Measurements from ENCODE around the gene ODAD3. TPM values are rescaled to one million over a fixed set of nuclear protein-coding genes. Genes with fewer than 3 reads are reported as not detected.

Gene ODAD3
- total RNA-seq, 1 experiment from 2014 or later: 1.1 TPM

GRCh38 chr19:11370744-11371143 lies 64.2 kb downstream of the ODAD3 start:
- in situ Hi-C loops (cut with HindIII; ENCODE audit: low pct_unique_long_range_greater_than_20kb, low sequenced_read_pairs): no loop called here
- DNase-seq (ENCODE audit: low read depth): no peak

Other genes starting within 250 kb of the ODAD3 start
- gene KANK2, start 237.6 kb downstream of the ODAD3 start, total RNA-seq (2014; rRNA removed; shearing (Covaris generic); ENCODE audit: low replicate concordance): 49.3 and 71.1 TPM in 2 replicates
- not detected in 2 replicates for gene ANGPTL8, start 195.5 kb downstream of the ODAD3 start, total RNA-seq (2014; rRNA removed; shearing (Covaris generic); ENCODE audit: low replicate concordance)
- 8.7 and 14.1 TPM in 2 replicates for gene DOCK6, start 172.6 kb downstream of the ODAD3 start, total RNA-seq (2014; rRNA removed; shearing (Covaris generic); ENCODE audit: low replicate concordance)
- gene TSPAN16, start 139.0 kb downstream of the ODAD3 start, total RNA-seq (2014; rRNA removed; shearing (Covaris generic); ENCODE audit: low replicate concordance): not detected in 2 replicates
- 19.6 and 27.4 TPM in 2 replicates for gene RAB3D, start 95.5 kb downstream of the ODAD3 start, total RNA-seq (2014; rRNA removed; shearing (Covaris generic); ENCODE audit: low replicate concordance)
- 381 and 712 TPM in 2 replicates for gene TMEM205, start 88.9 kb downstream of the ODAD3 start, total RNA-seq (2014; rRNA removed; shearing (Covaris generic); ENCODE audit: low replicate concordance)
- 1.5 TPM in 2 replicates for gene CCDC159, start 88.6 kb downstream of the ODAD3 start, total RNA-seq (2014; rRNA removed; shearing (Covaris generic); ENCODE audit: low replicate concordance)
- 2.2 and 2.6 TPM in 2 replicates for gene PLPPR2, start 79.7 kb downstream of the ODAD3 start, total RNA-seq (2014; rRNA removed; shearing (Covaris generic); ENCODE audit: low replicate concordance)
- gene SWSAP1, start 60.5 kb downstream of the ODAD3 start, total RNA-seq (2014; rRNA removed; shearing (Covaris generic); ENCODE audit: low replicate concordance): 2.1 and 5.6 TPM in 2 replicates
- 14.4 and 16.6 TPM in 2 replicates for gene EPOR, start 50.8 kb downstream of the ODAD3 start, total RNA-seq (2014; rRNA removed; shearing (Covaris generic); ENCODE audit: low replicate concordance)
- gene RGL3, start 15.8 kb downstream of the ODAD3 start, total RNA-seq (2014; rRNA removed; shearing (Covaris generic); ENCODE audit: low replicate concordance): 3.3 and 16.5 TPM in 2 replicates
- 119 and 167 TPM in 2 replicates for gene PRKCSH, start 514 bp upstream of the ODAD3 start, total RNA-seq (2014; rRNA removed; shearing (Covaris generic); ENCODE audit: low replicate concordance)
- not detected in 2 replicates for gene ELAVL3, start 45.9 kb upstream of the ODAD3 start, total RNA-seq (2014; rRNA removed; shearing (Covaris generic); ENCODE audit: low replicate concordance)
- gene ZNF653, start 70.7 kb upstream of the ODAD3 start, total RNA-seq (2014; rRNA removed; shearing (Covaris generic); ENCODE audit: low replicate concordance): 4.6 and 43.5 TPM in 2 replicates
- gene ECSIT, start 94.0 kb upstream of the ODAD3 start, total RNA-seq (2014; rRNA removed; shearing (Covaris generic); ENCODE audit: low replicate concordance): 88.6 and 106 TPM in 2 replicates
- not detected in 2 replicates for gene CNN1, start 103.7 kb upstream of the ODAD3 start, total RNA-seq (2014; rRNA removed; shearing (Covaris generic); ENCODE audit: low replicate concordance)
- 37.8 and 71.2 TPM in 2 replicates for gene ELOF1, start 124.1 kb upstream of the ODAD3 start, total RNA-seq (2014; rRNA removed; shearing (Covaris generic); ENCODE audit: low replicate concordance)
- 6.1 and 11.8 TPM in 2 replicates for gene ACP5, start 142.5 kb upstream of the ODAD3 start, total RNA-seq (2014; rRNA removed; shearing (Covaris generic); ENCODE audit: low replicate concordance)
- 26.2 and 34.4 TPM in 2 replicates for gene ZNF627, start 162.4 kb upstream of the ODAD3 start, total RNA-seq (2014; rRNA removed; shearing (Covaris generic); ENCODE audit: low replicate concordance)